Frontal cortex (tissue), 4 donors: ENCODE measurements around the gene KLF17. TPM values are rescaled to one million over a fixed set of nuclear protein-coding genes. Genes with fewer than 3 reads are reported as not detected.
"Not testable (repeated sequence)": the region's sequence is repeated elsewhere in the genome, so short reads cannot be mapped to it uniquely, and the experiment has no call there.

ENCODE experiments used
- DNase-seq, 2 donors: peaks; one replicate each; pipeline ENCODE4 v3.0.0; 2012; ENCODE audit warnings: low spot score in 2 of 2
- FAIRE-seq: peaks from 2 replicates; lab custom pipeline; 2012; peaks lifted over from hg19 to GRCh38; lab: Jason Lieb, UNC
- total RNA-seq: library from RNA; depleted of rRNA; stranded (reverse); fragments of >200 nt; gene quantifications from one replicate; pipeline ENCODE4 v1.2.3, GENCODE V29; 2014
- donor health status: control.
- donor health status: control.
- donor health status: control.

Gene KLF17
- total RNA-seq, 1 donor from 2014 or later, result under 0.01 TPM

DNA sequence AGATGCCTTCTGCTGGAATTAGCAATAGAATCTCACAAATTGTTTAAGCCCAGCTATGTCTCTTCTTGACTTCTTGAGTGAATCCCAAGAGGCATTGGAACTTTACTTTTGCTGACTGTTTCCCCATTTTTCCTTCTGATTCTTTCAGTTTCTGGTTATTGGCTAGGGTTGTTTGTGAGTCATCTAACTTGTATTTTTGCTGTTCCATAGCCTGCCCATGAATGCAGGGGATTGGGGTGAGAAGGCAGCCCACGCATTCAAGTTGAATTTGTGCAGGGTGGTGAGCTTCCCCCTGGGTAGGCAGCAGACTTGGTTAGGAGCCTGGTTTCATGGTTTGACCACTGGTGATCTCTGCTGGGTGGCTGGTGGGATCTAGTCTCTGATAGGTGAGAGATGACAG lies 10.4 kb upstream of the KLF17 start:
- no peak for FAIRE-seq
- no peak for DNase-seq

DNA sequence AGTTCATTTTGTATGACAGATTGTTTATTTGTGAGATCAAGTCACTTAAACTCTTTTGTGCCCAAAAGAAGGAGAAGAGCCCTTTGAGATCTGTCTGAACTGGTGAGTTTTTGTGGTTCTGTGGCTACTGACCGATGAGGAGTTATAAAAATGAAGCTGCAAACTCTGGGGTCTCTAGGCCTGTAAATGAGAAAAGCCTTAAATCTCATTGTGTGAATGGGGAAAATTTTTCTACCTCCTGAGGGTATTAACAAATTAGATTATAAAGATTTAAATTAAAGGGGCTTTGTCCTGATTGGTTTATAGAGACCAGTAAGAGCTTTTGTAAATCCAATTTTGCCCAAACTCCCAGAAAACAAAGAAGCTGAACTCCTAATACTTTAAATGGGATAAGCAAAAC lies 9.7 kb upstream of the KLF17 start:
- DNase-seq (no peak), FAIRE-seq (no peak)

DNA sequence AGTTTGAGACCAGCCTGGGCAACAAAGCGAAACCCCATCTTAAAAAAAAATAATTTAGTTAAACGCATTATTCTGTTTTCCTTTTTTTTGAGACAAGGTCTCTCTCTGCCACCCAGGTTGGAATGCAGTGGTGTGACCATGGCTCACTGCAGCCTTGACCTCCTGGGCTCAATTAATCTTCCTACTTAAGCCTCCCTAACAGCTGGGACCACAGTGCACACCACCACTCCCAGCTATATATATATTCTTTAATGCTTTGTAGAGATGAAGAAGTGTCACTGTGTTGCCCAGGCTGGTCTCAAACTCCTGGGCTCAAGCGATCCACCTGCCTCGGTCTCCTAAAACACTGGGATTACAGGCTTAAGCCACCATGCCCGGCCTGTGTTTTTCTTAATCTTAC lies 7.7 kb upstream of the KLF17 start:
- DNase-seq, result no peak
- FAIRE-seq, result no peak

DNA sequence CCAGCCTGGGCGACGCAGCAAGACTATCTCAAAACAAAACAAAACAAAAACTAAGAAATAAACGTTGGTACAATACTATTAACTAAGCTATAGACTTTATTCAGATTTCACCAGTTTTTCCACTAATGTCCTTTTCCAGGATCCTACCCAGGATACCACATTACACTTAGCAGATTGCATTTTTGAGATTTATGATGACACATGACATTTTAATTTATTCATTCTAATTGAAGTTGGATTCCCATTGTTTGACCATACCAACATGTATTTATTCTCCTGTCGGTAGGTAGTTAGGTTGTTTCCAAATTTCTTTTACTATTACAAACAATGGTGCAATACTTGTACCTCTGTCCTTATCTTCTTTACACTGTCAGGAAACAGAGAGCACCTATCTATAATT lies 6.8 kb upstream of the KLF17 start:
- FAIRE-seq (no peak), DNase-seq (no peak)

DNA sequence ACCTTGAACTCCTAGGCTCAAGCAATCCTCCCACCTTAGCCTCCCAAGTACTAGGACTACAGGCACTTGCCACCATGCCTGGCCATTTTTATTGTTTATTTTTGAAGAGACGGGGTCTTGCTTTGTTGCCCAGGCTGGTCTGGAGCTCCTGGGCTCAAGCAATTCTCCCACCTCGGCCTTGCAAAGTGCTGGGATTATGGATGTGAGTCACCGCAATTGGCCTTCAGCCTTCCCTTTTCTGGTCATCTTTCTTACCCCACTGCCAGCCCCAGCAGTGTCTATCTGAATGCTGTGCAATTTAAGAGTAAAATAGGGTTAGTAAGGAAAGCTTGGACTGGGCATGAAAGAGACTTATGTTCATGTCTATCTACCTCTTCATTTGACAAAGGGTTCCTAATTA lies 6.1 kb upstream of the KLF17 start:
- DNase-seq, result no peak
- no peak for FAIRE-seq

DNA sequence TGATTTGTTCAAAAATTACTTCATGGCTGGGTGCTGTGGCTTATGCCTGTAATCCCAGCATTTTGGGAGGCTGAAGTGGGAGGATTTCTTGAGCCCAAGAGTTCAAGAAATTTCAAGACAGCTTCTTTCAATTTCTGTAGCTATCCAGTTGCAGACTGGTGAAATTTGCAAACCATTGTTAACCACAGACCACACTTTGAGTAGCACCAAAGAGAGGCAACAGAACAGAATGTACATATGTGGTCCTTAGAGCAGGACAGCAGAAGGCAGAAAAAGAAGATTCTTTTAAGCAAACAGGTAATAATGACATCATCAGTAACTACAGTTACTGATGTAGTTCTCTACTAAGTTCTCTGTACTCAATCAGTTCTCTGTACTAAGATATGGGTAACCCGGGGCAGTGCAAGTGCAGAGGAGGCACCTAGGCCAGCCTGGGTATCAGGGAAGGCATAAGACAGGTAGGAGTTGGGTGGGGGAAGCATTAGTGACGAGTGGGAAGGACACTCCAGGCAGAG lies 5.5 kb upstream of the KLF17 start:
- FAIRE-seq, result no peak
- DNase-seq, result no peak

DNA sequence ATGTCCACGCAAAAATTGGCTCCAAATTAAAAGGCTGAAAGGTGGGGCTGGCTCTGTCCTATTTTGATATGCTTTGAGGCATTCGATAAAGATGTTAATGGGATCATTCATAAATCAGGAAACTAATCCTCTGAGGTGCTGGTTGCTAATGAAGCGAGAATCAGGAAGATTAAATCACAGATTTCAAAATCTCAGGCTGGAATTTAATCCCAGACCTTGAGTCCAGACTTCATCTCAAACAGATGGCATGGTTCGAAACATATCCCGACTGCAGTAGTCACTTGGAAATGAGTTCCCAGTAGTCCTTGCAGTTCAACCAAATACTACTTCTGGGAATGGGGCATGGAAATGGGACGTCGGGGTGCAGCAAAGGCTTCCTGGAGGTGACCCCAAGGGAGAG lies 4.5 kb upstream of the KLF17 start:
- no peak for FAIRE-seq
- DNase-seq, result no peak

DNA sequence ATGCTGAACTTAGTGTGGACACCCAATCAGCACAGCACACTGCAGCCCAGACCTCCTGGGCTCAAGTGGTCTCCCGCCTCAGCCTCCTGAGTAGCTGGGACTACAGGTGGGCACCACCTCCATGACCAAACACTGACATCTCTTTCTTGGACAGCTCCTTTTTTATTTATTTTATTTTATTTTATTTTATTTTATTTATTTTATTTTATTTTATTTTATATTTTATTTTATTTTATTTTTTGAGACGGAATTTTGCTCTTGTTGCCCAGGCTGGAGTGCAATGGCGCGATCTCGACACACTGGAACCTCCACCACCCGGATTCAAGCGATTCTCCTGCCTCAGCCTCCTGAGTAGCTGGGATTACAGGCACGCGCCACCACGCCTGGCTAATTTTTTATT lies 1.3 kb upstream of the KLF17 start:
- not testable (repeated sequence) for DNase-seq, FAIRE-seq

DNA sequence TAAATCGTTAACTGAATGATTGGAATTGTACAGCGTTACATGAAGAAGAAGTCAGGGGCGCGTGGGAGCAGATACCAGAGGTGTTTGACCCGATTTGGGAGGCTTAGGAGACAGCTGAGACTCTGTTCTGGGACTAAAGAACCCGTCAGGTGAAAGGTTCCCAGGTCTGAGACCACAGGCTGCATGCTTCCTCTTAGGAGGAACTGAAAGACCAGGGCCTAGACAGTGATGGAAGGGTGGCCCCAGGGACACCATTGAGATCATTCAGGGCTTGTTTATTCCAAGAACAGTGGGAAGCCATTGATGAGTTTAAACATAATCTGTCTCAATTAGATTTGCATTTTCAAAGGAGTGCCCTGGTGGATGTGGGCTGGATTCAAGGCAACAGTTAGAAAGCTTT lies 904 bp downstream of the KLF17 start:
- no peak for FAIRE-seq
- no peak for DNase-seq

DNA sequence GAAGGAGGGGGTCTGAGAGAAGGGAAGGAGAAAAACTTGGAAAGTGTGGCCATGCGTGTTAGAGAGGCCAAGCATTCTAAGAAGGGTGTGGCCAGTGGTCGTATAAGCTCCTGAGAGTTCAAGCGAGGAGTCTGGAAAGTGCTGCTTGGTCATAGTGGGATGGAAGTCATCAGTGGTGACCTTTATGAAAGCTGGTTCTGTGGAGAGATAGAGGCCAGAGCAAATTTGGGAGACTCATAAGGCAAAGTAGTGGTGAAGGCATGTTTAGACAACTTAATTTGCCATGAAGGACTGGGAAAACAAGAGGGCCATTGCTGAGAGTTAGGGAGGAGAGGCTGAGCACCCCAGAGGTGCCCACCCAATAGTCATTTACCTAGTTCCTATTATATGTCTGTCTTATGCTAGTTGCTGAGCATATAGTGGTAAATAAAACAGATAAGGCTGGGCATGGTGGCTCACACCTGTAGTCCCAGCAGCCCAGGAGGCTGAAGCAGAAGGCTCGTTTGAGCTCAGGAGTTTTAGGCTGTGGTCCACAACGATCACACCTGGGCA lies 1.9 kb downstream of the KLF17 start:
- FAIRE-seq, result no peak
- DNase-seq, result no peak

DNA sequence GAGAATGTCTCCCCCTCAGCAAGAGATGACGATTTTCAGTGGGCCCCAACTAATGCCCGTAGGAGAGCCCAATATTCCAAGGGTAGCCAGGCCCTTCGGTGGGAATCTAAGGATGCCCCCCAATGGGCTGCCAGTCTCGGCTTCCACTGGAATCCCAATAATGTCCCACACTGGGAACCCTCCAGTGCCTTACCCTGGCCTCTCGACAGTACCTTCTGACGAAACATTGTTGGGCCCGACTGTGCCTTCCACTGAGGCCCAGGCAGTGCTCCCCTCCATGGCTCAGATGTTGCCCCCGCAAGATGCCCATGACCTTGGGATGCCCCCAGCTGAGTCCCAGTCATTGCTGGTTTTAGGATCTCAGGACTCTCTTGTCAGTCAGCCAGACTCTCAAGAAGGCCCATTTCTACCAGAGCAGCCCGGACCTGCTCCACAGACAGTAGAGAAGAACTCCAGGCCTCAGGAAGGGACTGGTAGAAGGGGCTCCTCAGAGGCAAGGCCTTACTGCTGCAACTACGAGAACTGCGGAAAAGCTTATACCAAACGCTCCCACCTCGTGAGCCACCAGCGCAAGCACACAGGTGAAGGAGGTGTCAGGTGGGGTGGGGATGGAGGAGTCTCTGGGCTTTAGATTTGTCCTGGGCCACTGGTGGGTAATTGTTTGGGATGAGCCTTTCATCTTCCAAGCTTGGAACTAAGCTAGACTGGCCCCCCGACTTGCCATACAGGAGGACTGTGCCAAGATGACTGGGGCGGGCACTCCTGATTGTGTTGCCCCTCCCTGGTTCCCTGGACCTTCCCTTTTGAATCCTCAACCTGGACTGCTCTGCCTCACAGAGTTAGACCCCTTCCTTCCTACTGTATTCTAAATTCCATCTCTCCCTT lies 11.2 kb downstream of the KLF17 start:
- DNase-seq (no peak), FAIRE-seq (no peak)

DNA sequence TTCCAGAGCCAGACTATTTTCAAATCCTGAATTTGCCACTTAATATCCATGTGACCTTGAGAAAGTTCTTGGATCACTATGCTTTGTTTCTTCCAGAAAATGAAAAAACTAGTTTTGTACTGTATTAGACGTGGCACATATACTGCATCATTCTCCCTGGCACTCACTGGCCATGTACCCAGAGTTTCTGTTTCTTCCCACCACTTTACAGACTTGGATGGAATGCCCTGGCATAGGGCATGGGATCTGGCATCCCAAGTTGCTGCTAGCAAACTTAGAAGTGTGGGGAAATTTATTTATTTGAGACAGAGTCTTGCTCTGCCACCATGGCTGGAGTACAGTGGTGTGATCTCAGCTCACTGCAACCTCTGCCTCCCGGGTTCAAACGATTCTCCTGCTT lies 12.8 kb downstream of the KLF17 start:
- DNase-seq (no peak), FAIRE-seq (no peak)

DNA sequence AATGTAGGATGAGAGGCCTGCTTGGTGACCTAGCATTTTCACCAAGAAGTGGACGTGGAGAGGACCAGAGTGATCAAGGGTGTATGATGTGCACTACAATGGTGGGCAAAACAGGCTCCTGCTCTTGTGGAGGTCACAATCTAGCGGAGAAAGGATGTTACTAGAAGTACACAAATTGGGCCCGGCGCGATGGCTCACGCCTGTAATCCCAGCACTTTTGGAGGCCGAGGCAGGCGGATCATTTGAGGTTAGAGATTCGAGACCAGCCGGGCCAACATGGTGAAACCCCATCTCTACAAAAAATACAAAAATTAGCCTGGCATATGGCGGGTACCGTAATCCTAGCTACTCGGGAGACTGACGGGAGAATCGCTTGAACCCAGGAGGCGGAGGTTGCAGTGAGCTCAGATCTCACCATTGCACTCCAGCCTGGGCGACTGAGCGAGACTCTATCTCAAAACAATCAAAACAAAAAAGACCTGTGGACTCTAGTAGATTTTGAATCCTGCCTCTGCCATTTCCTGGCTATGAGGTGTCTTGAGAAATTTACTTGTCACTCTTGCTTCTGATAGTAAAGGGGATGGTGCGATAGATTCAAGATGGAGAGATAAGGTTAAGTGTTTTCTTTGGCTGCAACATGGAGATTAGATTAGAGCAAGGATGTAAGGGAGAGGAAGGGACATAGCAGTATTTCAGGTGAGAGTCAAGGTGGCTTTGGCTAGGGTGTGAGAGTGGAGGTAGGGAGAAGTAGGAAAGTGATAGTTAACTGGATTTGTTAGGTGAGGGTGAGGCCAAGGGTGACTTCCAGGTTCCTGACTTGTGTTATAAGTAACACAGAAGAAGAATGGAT lies 15.7 kb downstream of the KLF17 start:
- FAIRE-seq, result no peak
- no peak for DNase-seq

DNA sequence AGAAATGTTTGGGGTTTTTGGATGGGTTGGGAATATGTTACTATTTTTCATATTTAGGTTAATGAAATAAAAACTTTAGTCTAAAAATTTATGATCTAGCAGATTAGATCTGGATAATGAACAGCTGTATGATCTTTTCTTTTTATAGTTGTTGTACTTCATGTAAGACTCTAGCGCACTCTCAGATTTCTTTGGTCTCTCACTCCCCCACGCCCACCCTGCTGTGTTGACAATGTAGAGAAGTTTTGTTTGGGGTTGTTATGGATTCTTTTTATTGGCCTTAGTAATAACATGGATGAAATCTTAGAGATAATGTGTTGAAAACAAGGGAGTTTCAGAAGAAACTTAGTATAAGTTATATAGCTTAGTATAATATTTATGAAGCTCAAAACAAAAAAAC lies 17.3 kb downstream of the KLF17 start:
- FAIRE-seq, result no peak
- DNase-seq, result no peak

DNA sequence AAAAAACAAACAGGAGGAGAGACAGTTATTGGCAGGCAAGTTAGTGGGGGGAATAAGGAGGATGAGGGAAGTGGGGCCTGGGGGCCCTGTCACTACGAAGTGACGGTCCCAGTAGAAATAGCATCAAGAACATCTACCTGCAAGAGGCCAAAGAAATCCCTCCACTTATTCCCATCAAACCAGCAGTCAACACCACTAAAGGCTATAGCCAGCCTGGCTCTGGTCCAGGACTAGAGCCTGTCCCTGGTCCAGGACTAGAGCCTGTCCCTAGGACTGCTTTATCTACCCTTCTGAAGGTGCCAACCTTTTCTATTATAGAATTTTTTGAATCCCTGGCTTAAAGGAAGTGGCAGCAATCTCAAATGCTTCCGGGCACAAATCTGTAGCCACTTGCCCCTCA lies 19.6 kb downstream of the KLF17 start:
- FAIRE-seq, result no peak
- DNase-seq, result no peak

DNA sequence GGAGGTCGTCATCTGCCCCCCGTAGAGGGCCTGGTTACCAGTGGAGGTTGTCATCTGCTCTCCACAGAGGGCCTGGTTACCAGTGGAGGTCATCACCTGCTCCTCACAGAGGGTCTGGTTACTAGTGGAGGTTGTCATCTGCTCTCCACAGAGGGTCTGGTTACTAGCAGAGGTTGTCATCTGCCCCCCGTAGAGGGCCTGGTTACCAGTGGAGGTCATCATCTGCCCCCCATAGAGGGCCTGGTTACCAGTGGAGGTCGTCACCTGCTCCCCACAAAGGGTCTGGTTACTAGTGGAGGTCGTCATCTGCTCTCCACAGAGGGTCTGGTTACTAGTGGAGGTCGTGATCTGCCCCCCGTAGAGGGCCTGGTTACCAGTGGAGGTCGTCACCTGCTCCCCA lies 20.9 kb downstream of the KLF17 start:
- not testable (repeated sequence) for FAIRE-seq, DNase-seq

DNA sequence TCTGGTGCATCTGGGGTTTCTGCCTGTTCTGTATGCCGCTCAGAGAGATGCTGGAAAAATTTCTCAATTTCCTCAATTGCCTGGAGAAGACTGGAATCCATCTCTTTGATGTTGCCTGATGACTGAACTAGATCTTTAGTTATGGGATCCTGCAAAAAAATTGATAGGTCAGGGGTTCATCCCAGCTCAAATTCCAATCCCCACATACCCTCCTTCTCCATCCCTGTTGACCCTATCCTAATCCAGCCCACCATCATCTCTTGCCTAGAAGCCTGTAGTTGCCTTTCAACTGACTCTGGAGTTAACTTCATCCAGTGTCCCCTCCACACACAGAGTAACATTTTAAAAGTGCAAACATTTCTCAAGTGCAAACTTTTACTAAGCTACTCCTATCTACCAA lies 22.9 kb downstream of the KLF17 start, which contains the start of gene KLF18:
Gene KLF18, minus strand, starts transcription at position 101 of the 400 bp plus-strand sequence. Its CDS starts 0 bp downstream, at position 101.
- no peak for DNase-seq
- FAIRE-seq, result no peak

DNA sequence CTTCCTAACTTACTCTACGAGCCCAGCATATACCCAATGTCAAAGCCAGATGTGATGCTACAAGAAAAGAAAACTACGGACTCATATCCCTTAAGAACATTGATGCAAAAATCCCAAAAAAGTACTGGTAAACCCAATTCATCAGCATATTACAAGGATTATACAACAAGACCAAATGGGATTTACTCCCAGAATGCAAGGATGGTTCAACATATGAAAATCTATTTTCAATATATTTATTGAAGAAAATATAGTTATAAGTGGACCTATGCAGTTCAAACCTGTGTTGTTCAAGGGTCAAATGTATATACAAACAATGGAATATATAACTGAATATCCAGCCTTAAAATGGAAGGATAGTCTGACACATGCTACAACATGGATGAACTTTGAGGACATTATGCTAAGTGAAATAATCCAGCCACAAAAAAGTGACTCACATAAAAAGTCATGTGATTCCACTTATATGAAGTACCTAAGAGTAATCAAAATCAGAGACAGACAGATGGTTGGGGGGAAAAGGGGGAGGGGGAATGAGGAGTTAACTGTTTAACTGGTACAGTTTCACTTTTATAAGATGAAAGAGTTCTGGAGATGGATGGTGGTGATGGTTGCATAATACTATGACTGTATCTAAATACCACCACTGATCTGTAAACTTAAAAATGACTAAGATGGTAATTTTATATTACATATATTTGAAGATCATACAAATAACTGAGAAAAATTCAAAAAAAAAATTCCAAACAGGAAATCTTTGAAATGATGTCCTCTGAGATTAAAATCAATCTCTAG lies 26.5 kb downstream of the KLF17 start:
- DNase-seq (no peak), FAIRE-seq (no peak)

DNA sequence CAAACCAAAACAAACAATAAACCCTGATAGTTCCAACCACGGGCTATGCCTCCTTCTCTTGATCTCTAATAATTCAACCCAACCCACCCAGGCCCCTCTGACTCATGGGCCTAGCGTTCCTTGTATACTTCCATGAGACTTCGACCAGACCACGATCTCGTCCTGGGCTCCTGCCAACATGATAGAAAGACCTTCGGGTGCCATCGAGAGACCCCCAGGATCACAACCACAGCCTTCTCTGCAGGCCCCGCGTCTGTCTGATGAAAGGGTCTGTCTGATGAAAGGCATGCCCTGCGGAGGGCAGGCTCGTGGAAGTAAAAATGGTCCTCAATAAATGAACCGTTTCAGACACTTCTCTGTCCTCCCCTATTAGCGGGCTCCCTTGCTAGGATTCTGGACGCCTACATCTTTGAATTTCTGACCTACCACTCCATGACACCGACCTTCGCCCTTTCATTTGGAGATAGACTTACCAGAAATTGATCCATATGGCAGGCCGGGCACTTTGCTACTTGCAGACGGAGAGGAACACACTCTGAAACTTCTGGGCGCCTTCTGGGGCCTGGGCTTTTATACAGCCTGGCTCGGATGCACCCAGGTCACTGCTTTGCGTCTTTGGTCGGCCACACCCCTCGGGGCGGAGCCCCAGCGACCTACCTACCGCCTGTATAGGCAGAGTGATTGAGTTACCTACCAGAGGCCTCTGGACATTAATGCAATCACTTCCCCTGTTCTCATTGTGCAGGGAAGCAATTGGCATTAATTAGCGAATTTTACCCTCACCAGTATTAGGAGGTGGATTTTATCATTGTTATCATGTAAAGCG lies 28.1 kb downstream of the KLF17 start:
- DNase-seq, result no peak
- FAIRE-seq, result no peak
